Liver (tissue), 9 donors: Measurements from ENCODE around the gene KLK12. TPM values are rescaled to one million over a fixed set of nuclear protein-coding genes. Genes with fewer than 3 reads are reported as not detected.

Experiments
- DNase-seq: peaks from one replicate; pipeline ENCODE4 v3.0.0-alpha.2; 2017; ENCODE audit warnings: low spot score
- H3K27ac ChIP-seq, 2 donors: one replicate each; pipeline ENCODE4 v1.7.0; 2013; ENCODE audit warnings: inconsistent platforms in 2 of 2, low read length in 2 of 2, control low read depth in 1 of 2, low read depth in 1 of 2, mild to moderate bottlenecking in 1 of 2
- H3K27me3 ChIP-seq, 4 donors: one replicate each; pipeline versions ENCODE4 v1.6.1 to v1.7.0; 2013; ENCODE audit warnings: low read length in 3 of 4, inconsistent platforms in 1 of 4, mild to moderate bottlenecking in 1 of 4, moderate library complexity in 1 of 4; ENCODE audit not compliant: control insufficient read depth in 4 of 4, insufficient read depth in 4 of 4
- H3K36me3 ChIP-seq, 4 donors: one replicate each; pipeline versions ENCODE4 v1.6.1 to v1.7.0; 2013; ENCODE audit warnings: low read length in 3 of 4, mild to moderate bottlenecking in 3 of 4, low read depth in 1 of 4, moderate library complexity in 1 of 4; ENCODE audit not compliant: control insufficient read depth in 4 of 4, insufficient read depth in 3 of 4
- H3K4me1 ChIP-seq, 4 donors: one replicate each; pipeline versions ENCODE4 v1.6.1 to v1.7.0; 2013; ENCODE audit warnings: low read length in 3 of 4, mild to moderate bottlenecking in 3 of 4, moderate library complexity in 1 of 4; ENCODE audit not compliant: control insufficient read depth in 4 of 4, insufficient read depth in 4 of 4
- H3K4me3 ChIP-seq, 3 donors: one replicate each; pipeline versions ENCODE4 v1.6.1 to v1.7.0; 2013; ENCODE audit warnings: low read length in 3 of 3, control low read depth in 1 of 3, low read depth in 1 of 3, mild to moderate bottlenecking in 1 of 3
- H3K9ac ChIP-seq, 2 donors: one replicate each; pipeline ENCODE4 v1.7.0; 2013; ENCODE audit warnings: low read length in 2 of 2, mild to moderate bottlenecking in 2 of 2, moderate library complexity in 2 of 2, control low read depth in 1 of 2, low read depth in 1 of 2
- H3K9me3 ChIP-seq, 4 donors: one replicate each; pipeline versions ENCODE4 v1.6.1 to v1.7.0; 2013; ENCODE audit warnings: low read length in 3 of 4; ENCODE audit not compliant: control insufficient read depth in 4 of 4
- EGR1 ChIP-seq, 2 donors: IDR thresholded peaks; 2 replicates each; pipeline ENCODE4 v1.6.1; 2016 to 2018; ENCODE audit warnings: antibody characterized with exemption in 2 of 2, low read depth in 2 of 2
- FOXA1 ChIP-seq: IDR thresholded peaks from 2 replicates; pipeline ENCODE4 v1.6.1; 2016; ENCODE audit warnings: antibody characterized with exemption
- FOXA2 ChIP-seq: IDR thresholded peaks from 2 replicates; pipeline ENCODE4 v1.6.1; 2016; ENCODE audit warnings: antibody characterized with exemption
- GABPA ChIP-seq, 2 donors: IDR thresholded peaks in 1 of 2; conservative IDR thresholded peaks in 1 of 2; 2 replicates each; pipeline ENCODE4 v1.6.1; 2016; ENCODE audit warnings: antibody characterized with exemption in 2 of 2, mild to moderate bottlenecking in 1 of 2, moderate library complexity in 1 of 2
- HNF4A ChIP-seq, 2 donors: conservative IDR thresholded peaks; 2 replicates each; pipeline ENCODE4 v1.6.1; 2016; ENCODE audit warnings: antibody characterized with exemption in 2 of 2, mild to moderate bottlenecking in 2 of 2
- HNF4G ChIP-seq: IDR thresholded peaks from 2 replicates; pipeline ENCODE4 v1.6.1; 2016; ENCODE audit warnings: antibody characterized with exemption
- JUND ChIP-seq, 2 donors: IDR thresholded peaks; 2 replicates each; pipeline ENCODE4 v1.6.1; 2016; ENCODE audit warnings: antibody characterized with exemption in 2 of 2
- NR2F2 ChIP-seq: IDR thresholded peaks from 2 replicates; pipeline ENCODE4 v1.6.1; 2016; ENCODE audit warnings: antibody characterized with exemption
- RAD21 ChIP-seq, 2 donors: IDR thresholded peaks; 2 replicates each; pipeline ENCODE4 v1.6.1; 2016; ENCODE audit warnings: antibody characterized with exemption in 2 of 2, mild to moderate bottlenecking in 2 of 2
- RXRA ChIP-seq, 2 donors: IDR thresholded peaks; 2 replicates each; pipeline ENCODE4 v1.6.1; 2017 to 2018; ENCODE audit warnings: antibody characterized with exemption in 2 of 2, mild to moderate bottlenecking in 1 of 2
- SP1 ChIP-seq: IDR thresholded peaks from 2 replicates; pipeline ENCODE4 v1.6.1; 2018; ENCODE audit warnings: antibody characterized with exemption, mild to moderate bottlenecking
- TAF1 ChIP-seq: conservative IDR thresholded peaks from 2 replicates; pipeline ENCODE4 v1.6.1; 2016; ENCODE audit warnings: antibody characterized with exemption, mild to moderate bottlenecking
- YY1 ChIP-seq: IDR thresholded peaks from 2 replicates; pipeline ENCODE4 v1.6.1; 2016; ENCODE audit warnings: antibody characterized with exemption, mild to moderate bottlenecking
- WGBS: extraction: QIAGEN DNeasy Blood & Tissue Kit; methylation state at CpG from one replicate; pipeline ENCODE4 v1.1.7; 2013; 5-methylcytosine and 5-hydroxymethylcytosine counted together
- polyA plus RNA-seq, 2 donors: library from polyadenylated mRNA; stranded (reverse) in 1 of 2; unstranded in 1 of 2; fragments of 200-250 nt in 1 of 2; fragments of >200 nt in 1 of 2; fragmentation: Nextera tagmentation in 1 of 2; extraction: Ambion mirVana in 1 of 2; gene quantifications; one replicate each; pipeline versions ENCODE4 v1.2.1 to v1.2.3, GENCODE V29; 2013 to 2015
- total RNA-seq, 2 donors: library from RNA; depleted of rRNA; stranded (reverse); fragments of >200 nt; gene quantifications; one replicate each; pipeline ENCODE4 v1.2.3, GENCODE V29; 2014
- TF ChIP-seq, protein P1 (sequence below): IDR thresholded peaks from 2 replicates; pipeline ENCODE4 v1.6.1; 2016; ENCODE audit warnings: antibody characterized with exemption
- TF ChIP-seq, protein P2 (sequence below): IDR thresholded peaks from 2 replicates; pipeline ENCODE4 v1.6.1; 2016; ENCODE audit warnings: antibody characterized with exemption
- TF ChIP-seq, protein P3 (sequence below): IDR thresholded peaks from 2 replicates; pipeline ENCODE4 v1.6.1; 2016; ENCODE audit warnings: antibody characterized with exemption, mild to moderate bottlenecking
- TF ChIP-seq, protein P4 (sequence below): IDR thresholded peaks from 2 replicates; pipeline ENCODE4 v1.6.1; 2016; ENCODE audit warnings: antibody characterized with exemption
- TF ChIP-seq, protein P5 (sequence below): fragments of 150-350 bp; IDR thresholded peaks from 2 replicates; pipeline ENCODE4 v1.5.1; 2017; ENCODE audit warnings: improper control_type of control experiment, low read depth, low read length; ENCODE audit not compliant: missing input control
- donor health status: healthy.
- donor health status: healthy.
- donor health status: healthy.
- donor health status: healthy.
- donor health status: healthy.

The KLK12 gene
- total and polyA plus RNA-seq, 4 donors, result not detected

DNA sequence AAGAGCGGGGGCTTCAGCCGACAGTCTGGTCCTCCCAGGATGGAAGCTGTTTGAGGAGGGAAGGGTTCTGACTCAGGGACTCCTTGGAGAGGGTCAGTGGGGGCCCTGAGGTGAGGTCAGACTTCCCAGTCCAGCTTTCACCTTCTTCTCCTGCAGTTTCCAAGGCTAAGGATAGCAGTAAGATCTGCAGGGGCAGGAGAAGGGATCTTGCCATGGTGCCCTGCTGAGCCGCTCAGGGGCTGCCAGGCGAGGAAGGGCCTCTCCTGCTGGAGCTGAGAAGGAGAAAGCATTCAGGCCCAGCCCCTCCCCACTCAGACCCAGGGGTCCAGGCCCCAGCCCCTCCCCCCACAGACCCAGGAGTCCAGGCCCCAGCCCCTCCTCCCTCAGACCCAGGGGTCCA is 52.6 kb downstream of the KLK12 start:
- TF ChIP-seq RAD21 (IDR thresholded peaks at IDR 0.05), result no peak
- TF ChIP-seq, protein P1, sequence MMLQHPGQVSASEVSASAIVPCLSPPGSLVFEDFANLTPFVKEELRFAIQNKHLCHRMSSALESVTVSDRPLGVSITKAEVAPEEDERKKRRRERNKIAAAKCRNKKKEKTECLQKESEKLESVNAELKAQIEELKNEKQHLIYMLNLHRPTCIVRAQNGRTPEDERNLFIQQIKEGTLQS, result no peak
- TF ChIP-seq FOXA2, result no peak
- no peak for TF ChIP-seq RXRA (IDR thresholded peaks at IDR 0.05)
- TF ChIP-seq YY1, result no peak
- no peak for TF ChIP-seq EGR1 (IDR thresholded peaks at IDR 0.05; ENCODE audit: low read depth in 2 of 2)
- no peak for TF ChIP-seq NR2F2
- no peak for TF ChIP-seq GABPA (IDR thresholded peaks at IDR 0.05 in 1 of 2, conservative IDR thresholded peaks at IDR 0.05 in 1 of 2)
- TF ChIP-seq TAF1, result no peak
- TF ChIP-seq SP1, result no peak
- TF ChIP-seq HNF4A (conservative IDR thresholded peaks at IDR 0.05), result no peak
- TF ChIP-seq, protein P2, sequence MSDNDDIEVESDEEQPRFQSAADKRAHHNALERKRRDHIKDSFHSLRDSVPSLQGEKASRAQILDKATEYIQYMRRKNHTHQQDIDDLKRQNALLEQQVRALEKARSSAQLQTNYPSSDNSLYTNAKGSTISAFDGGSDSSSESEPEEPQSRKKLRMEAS, result no peak
- TF ChIP-seq, protein P3, sequence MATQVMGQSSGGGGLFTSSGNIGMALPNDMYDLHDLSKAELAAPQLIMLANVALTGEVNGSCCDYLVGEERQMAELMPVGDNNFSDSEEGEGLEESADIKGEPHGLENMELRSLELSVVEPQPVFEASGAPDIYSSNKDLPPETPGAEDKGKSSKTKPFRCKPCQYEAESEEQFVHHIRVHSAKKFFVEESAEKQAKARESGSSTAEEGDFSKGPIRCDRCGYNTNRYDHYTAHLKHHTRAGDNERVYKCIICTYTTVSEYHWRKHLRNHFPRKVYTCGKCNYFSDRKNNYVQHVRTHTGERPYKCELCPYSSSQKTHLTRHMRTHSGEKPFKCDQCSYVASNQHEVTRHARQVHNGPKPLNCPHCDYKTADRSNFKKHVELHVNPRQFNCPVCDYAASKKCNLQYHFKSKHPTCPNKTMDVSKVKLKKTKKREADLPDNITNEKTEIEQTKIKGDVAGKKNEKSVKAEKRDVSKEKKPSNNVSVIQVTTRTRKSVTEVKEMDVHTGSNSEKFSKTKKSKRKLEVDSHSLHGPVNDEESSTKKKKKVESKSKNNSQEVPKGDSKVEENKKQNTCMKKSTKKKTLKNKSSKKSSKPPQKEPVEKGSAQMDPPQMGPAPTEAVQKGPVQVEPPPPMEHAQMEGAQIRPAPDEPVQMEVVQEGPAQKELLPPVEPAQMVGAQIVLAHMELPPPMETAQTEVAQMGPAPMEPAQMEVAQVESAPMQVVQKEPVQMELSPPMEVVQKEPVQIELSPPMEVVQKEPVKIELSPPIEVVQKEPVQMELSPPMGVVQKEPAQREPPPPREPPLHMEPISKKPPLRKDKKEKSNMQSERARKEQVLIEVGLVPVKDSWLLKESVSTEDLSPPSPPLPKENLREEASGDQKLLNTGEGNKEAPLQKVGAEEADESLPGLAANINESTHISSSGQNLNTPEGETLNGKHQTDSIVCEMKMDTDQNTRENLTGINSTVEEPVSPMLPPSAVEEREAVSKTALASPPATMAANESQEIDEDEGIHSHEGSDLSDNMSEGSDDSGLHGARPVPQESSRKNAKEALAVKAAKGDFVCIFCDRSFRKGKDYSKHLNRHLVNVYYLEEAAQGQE, result no peak
- TF ChIP-seq FOXA1, result no peak
- TF ChIP-seq, protein P4, sequence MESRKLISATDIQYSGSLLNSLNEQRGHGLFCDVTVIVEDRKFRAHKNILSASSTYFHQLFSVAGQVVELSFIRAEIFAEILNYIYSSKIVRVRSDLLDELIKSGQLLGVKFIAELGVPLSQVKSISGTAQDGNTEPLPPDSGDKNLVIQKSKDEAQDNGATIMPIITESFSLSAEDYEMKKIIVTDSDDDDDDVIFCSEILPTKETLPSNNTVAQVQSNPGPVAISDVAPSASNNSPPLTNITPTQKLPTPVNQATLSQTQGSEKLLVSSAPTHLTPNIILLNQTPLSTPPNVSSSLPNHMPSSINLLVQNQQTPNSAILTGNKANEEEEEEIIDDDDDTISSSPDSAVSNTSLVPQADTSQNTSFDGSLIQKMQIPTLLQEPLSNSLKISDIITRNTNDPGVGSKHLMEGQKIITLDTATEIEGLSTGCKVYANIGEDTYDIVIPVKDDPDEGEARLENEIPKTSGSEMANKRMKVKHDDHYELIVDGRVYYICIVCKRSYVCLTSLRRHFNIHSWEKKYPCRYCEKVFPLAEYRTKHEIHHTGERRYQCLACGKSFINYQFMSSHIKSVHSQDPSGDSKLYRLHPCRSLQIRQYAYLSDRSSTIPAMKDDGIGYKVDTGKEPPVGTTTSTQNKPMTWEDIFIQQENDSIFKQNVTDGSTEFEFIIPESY, result no peak
- TF ChIP-seq HNF4G, result no peak
- TF ChIP-seq, protein P5, sequence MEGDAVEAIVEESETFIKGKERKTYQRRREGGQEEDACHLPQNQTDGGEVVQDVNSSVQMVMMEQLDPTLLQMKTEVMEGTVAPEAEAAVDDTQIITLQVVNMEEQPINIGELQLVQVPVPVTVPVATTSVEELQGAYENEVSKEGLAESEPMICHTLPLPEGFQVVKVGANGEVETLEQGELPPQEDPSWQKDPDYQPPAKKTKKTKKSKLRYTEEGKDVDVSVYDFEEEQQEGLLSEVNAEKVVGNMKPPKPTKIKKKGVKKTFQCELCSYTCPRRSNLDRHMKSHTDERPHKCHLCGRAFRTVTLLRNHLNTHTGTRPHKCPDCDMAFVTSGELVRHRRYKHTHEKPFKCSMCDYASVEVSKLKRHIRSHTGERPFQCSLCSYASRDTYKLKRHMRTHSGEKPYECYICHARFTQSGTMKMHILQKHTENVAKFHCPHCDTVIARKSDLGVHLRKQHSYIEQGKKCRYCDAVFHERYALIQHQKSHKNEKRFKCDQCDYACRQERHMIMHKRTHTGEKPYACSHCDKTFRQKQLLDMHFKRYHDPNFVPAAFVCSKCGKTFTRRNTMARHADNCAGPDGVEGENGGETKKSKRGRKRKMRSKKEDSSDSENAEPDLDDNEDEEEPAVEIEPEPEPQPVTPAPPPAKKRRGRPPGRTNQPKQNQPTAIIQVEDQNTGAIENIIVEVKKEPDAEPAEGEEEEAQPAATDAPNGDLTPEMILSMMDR, result no peak
- TF ChIP-seq JUND (IDR thresholded peaks at IDR 0.05), result no peak
- no peak for DNase-seq
- 81% methylated on average over 4 of the region's 4 CpGs for WGBS
- no peaks in the 10 kb centered on the region for H3K4me1 ChIP-seq
- no peaks in the 10 kb centered on the region for H3K36me3 ChIP-seq
- no peak overlapping the region for H3K27ac ChIP-seq
- H3K9me3 ChIP-seq, result no peaks in the 10 kb centered on the region
- peaks cover 0 to 8% (median 5%) of the 10 kb centered on the region in 4 donors for H3K27me3 ChIP-seq
- no peak overlapping the region for H3K4me3 ChIP-seq
- H3K9ac ChIP-seq, result no peak overlapping the region
